ENCODE measurements around the gene CCL8. TPM values are rescaled to one million over a fixed set of nuclear protein-coding genes. Genes with fewer than 3 reads are reported as not detected.

Gene CCL8
- total RNA-seq, 1 experiment from 2014 or later = not detected

- DNase-seq (ENCODE audit: low spot score) = no peak
These were observed 48.4 kb downstream of the CCL8 start for GRCh38 chr17:34367486-34368195.

GRCh38 chr17:34368196-34368945 is 49.1 kb downstream of the CCL8 start:
- DNase-seq (ENCODE audit: low spot score) = no peak

GRCh38 chr17:34368946-34369500 is 49.8 kb downstream of the CCL8 start:
- DNase-seq (ENCODE audit: low spot score) = no peak

GRCh38 chr17:34369571-34369970 is 50.3 kb downstream of the CCL8 start:
- DNase-seq (ENCODE audit: low spot score) = no peak

- no peak for DNase-seq (ENCODE audit: low spot score)
These were observed 51.3 kb downstream of the CCL8 start for GRCh38 chr17:34370376-34370996.

- DNase-seq (ENCODE audit: low spot score) = peak; percentile 7
These were observed 51.8 kb downstream of the CCL8 start for GRCh38 chr17:34370997-34371395.

Other genes with a start within 250 kb of the CCL8 start
- gene CCL2, start 64.2 kb upstream of the CCL8 start, total RNA-seq (2014; rRNA removed; shearing (Covaris generic)) = 26.2 and 27.3 TPM in 2 replicates
- gene CCL7, start 49.2 kb upstream of the CCL8 start, total RNA-seq (2014; rRNA removed; shearing (Covaris generic)) = not detected in 2 replicates
- gene CCL11, start 33.7 kb upstream of the CCL8 start, total RNA-seq (2014; rRNA removed; shearing (Covaris generic)) = not detected in 2 replicates
- not detected in 2 replicates for gene CCL13, start 37.0 kb downstream of the CCL8 start, total RNA-seq (2014; rRNA removed; shearing (Covaris generic))
- not detected in 2 replicates for gene CCL1, start 43.8 kb downstream of the CCL8 start, total RNA-seq (2014; rRNA removed; shearing (Covaris generic))